ENCODE data around the gene SCYGR1. TPM values are rescaled to one million over a fixed set of nuclear protein-coding genes. Genes with fewer than 3 reads are reported as not detected.

SCYGR1 gene
- total RNA-seq, 2 donors from 2014 or later, result not detected

- H3K27ac ChIP-seq, result no peak overlapping the region
- H3K9me3 ChIP-seq, result no peaks in the 10 kb centered on the region
- 29 to 56% methylated on average over 1 of the region's 1 CpG for WGBS, 2 donors
- ATAC-seq (no peak), DNase-seq (no peak)
- no peak overlapping the region for H3K4me3 ChIP-seq
- H3K36me3 ChIP-seq (replicated peaks in 1 of 2; ENCODE audit: insufficient read depth in 1 of 2, low read depth in 2 of 2), result no peaks in the 10 kb centered on the region
- no peak for TF ChIP-seq POLR2A (IDR thresholded peaks at IDR 0.05)
- TF ChIP-seq CTCF (IDR thresholded peaks at IDR 0.05), result no peak
- H3K4me1 ChIP-seq, result no peaks in the 10 kb centered on the region
- intact Hi-C loops (cut with DNase I), result no loop called here
- H3K27me3 ChIP-seq, result no peaks in the 10 kb centered on the region
Observed at GRCh38 chr2:227395556-227395955, 7.8 kb upstream of the SCYGR1 start.

GRCh38 chr2:227394401-227394800, 6.7 kb upstream of the SCYGR1 start:
- Histone ChIP-seq H3K36me3 (replicated peaks in 1 of 2; ENCODE audit: insufficient read depth in 1 of 2, low read depth in 2 of 2) (no peaks in the 10 kb centered on the region), H3K27ac (no peak overlapping the region), H3K4me3 (no peak overlapping the region), H3K4me1 (no peaks in the 10 kb centered on the region), H3K27me3 (no peaks in the 10 kb centered on the region), H3K9me3 (no peaks in the 10 kb centered on the region)
- intact Hi-C loops (cut with DNase I), result no loop called here
- DNase-seq (no peak), ATAC-seq (no peak)
- 41 to 87% methylated on average over 2 of the region's 2 CpGs for WGBS, 2 donors
- no peak for TF ChIP-seq POLR2A (IDR thresholded peaks at IDR 0.05)
- no peak for TF ChIP-seq CTCF (IDR thresholded peaks at IDR 0.05)

- H3K27me3 ChIP-seq, result no peaks in the 10 kb centered on the region
- intact Hi-C loops (cut with DNase I), result no loop called here
- H3K4me1 ChIP-seq, result no peaks in the 10 kb centered on the region
- H3K4me3 ChIP-seq, result no peak overlapping the region
- no peak for ATAC-seq
- no peaks in the 10 kb centered on the region for H3K9me3 ChIP-seq
- TF ChIP-seq POLR2A (IDR thresholded peaks at IDR 0.05) (no peak), CTCF (IDR thresholded peaks at IDR 0.05) (no peak)
- H3K27ac ChIP-seq, result no peak overlapping the region
- no peaks in the 10 kb centered on the region for H3K36me3 ChIP-seq (replicated peaks in 1 of 2; ENCODE audit: insufficient read depth in 1 of 2, low read depth in 2 of 2)
- WGBS, 2 donors, result 77 to 83% methylated on average over 15 to 17 of the region's 17 CpGs
- no peak for DNase-seq
Observed at GRCh38 chr2:227390468-227391256, 2.9 kb upstream of the SCYGR1 start.

GRCh38 chr2:227389661-227390060, 1.9 kb upstream of the SCYGR1 start:
- ATAC-seq (no peak), DNase-seq (no peak)
- intact Hi-C loops (cut with DNase I), result no loop called here
- Histone ChIP-seq H3K36me3 (replicated peaks in 1 of 2; ENCODE audit: insufficient read depth in 1 of 2, low read depth in 2 of 2) (no peaks in the 10 kb centered on the region), H3K4me3 (no peak overlapping the region), H3K27me3 (no peaks in the 10 kb centered on the region), H3K4me1 (no peaks in the 10 kb centered on the region), H3K27ac (no peak overlapping the region), H3K9me3 (no peaks in the 10 kb centered on the region)
- TF ChIP-seq POLR2A (IDR thresholded peaks at IDR 0.05) (no peak), CTCF (IDR thresholded peaks at IDR 0.05) (no peak)
- WGBS, 2 donors, result 82 to 91% methylated on average over 7 of the region's 7 CpGs

GRCh38 chr2:227389231-227389630, 1.5 kb upstream of the SCYGR1 start:
- ATAC-seq (no peak), DNase-seq (no peak)
- Histone ChIP-seq H3K27me3 (no peaks in the 10 kb centered on the region), H3K36me3 (replicated peaks in 1 of 2; ENCODE audit: insufficient read depth in 1 of 2, low read depth in 2 of 2) (no peaks in the 10 kb centered on the region), H3K27ac (no peak overlapping the region), H3K9me3 (no peaks in the 10 kb centered on the region), H3K4me1 (no peaks in the 10 kb centered on the region), H3K4me3 (no peak overlapping the region)
- intact Hi-C loops (cut with DNase I), result no loop called here
- WGBS, 2 donors, result 75 to 82% methylated on average over 3 of the region's 3 CpGs
- TF ChIP-seq POLR2A (IDR thresholded peaks at IDR 0.05), result no peak
- no peak for TF ChIP-seq CTCF (IDR thresholded peaks at IDR 0.05)

All from body of pancreas (tissue), 4 donors.